Stimulated activated CD4-positive, alpha-beta T cell treated with anti-CD3 and anti-CD28 coated beads, Interleukin-4, amount 100 ng/mL, for 48 hours (primary cell): ENCODE measurements around the gene TMBIM1.
"Not testable (repeated sequence)": the region's sequence is repeated elsewhere in the genome, so short reads cannot be mapped to it uniquely, and the experiment has no call there.

Experiments used
- DNase-seq, 2 donors: peaks; one replicate each; pipeline ENCODE4 v3.0.0-alpha.2; 2020; ENCODE audit warnings: low read depth in 2 of 2

Gene TMBIM1

DNA sequence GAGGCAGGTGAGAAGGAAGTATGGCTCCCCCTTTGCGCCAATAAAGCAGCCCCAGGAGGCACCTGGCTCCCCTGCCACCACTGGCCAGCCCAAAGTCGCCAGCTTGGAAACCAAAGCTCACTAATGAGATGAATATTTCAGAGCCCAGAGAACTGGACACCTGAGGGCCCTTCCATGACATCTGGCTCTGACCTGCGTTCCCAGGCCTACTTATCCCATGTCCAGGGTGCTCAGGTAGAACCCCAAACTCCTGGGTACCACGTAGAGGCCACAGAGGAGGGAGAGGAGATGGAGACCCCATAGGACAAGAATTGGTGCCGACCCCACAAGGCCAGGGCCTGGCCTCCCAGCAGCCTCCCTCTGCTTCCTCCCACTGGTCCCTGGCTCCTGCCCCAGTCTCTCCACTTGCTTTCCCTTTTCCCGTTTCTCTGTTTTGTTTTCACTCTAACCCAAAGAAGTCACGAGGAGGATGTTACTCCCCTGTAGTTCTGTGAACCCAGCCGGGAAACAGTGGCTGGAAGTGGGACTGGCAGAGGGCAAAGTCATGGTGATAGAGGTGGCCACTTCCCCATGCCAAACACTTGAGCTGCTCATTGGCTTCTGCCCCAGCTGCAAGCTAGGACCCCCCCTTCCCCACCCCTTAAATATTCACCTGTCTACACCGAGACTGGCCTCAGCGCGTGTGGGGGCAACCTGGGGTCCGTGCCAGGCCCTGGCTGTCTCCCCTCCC is 820 bp downstream of the TMBIM1 start:
- DNase-seq: no peak

DNA sequence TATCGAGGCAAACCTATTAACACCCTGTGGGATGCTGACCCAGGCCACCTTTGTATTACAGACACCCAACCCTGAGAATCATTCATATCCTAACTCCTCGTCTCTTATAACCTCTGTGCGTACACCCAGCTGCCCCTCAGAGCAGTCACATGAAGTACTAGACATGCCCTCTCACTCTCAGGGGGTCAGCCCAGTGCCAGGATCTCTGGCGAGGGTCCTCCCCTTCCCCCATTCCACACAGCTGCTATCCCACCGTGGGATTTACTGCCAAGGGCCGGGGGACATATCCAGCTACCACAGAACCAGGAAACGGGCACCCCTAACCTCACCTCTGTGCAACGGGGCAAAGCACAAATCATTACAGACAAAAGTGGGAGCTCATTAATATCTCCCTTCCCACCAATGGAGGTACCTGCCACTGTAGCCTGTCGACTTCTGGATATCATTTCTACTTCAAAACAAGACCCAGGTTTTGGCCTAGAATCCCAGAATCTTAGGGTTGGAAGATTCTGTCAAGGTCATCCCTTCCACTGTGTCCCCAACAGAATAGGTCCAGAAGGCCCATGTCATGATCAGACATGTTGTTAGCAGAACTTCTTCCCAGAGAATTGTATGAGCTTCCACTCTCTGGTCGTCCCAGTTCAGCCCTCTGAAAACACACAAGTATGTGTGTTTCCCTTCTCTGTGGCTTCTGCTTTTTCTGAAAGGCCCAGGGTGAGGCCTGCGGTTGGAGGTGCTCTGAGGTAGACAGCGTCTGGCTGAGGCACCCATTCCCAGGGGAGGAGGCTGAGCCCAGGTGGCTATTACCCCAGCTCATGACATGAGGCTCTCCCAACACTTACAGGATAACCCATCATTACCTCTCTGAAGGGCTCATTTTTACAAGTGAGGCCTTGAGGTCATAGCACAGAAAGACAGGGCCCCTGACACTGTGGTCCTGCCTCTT is 1.7 kb downstream of the TMBIM1 start:
- DNase-seq: peak in 1 of 2 donors; percentile 27

DNA sequence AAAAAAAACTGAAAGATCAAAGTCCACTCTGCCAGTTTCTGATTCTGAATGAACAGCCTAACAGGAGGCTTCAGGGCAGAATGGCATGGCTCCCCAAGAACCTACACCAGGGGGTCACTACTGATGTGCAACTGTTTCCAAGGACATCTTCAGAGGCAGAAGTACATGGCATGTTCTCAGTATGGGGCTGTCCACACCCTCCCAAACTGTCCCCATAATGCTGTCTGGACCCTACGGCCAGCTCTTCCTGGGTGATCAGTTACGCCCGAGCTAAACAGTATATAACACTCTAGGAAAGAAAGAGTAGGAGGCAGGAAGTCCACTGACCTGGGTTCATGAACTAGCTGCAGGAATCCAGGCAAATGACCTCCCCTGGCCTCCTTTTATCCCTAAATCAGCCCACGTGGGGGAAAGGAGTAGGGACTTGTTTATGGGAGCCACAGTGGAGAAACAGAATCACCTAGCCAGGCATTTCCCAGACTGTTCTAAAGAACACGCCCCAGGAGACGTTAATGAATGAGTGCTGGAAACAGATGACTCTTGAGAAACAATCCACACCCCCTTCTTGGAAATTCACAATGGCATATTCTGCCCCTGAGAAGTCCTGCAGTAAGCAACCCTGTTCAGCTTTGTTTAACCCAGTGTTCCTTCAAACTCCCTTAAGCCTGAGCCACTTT is 2.5 kb downstream of the TMBIM1 start:
- DNase-seq: no peak

DNA sequence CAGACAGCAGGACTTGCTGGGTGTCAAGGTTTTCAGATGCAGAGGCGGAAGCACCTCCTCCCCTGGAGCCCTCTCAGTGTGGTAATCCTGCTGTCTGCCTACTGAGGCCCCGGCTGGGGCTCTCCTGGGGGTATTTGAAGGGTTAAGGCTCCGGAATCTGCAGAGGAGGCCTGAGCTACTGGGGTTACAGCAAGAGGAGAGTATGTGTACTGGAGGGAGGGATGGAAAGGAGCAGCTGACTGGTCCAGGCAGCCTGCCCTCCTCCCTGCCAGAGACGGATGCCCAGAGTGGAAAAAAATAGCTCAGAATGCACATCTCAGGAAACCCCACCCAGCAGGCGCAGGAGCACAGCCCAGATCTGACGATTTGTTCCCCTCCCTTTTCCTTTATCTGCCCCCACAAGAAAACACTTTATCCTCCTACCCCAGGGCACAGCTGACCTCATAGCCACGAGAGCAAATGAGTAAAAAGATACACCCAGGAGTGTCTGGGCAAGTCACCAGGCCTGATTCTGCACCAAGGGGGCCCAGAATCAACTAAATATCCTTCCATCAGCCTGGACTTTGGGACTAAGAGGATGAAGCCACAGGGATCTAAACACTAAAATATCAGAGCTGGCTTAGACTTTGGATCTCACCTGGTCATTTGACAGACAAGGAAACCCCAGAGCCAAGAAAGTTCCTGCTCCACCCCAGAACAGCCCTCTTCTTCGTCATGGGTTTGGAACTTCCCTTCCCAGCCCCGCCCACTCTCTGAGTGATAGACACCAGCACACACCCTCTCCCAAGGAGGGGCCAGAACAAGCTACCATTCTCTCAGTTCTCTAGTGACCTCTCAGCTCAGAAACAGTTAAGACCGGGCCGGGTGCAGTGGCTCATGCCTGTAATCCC is 5.5 kb downstream of the TMBIM1 start:
- DNase-seq: peak; percentile 64 to 74

DNA sequence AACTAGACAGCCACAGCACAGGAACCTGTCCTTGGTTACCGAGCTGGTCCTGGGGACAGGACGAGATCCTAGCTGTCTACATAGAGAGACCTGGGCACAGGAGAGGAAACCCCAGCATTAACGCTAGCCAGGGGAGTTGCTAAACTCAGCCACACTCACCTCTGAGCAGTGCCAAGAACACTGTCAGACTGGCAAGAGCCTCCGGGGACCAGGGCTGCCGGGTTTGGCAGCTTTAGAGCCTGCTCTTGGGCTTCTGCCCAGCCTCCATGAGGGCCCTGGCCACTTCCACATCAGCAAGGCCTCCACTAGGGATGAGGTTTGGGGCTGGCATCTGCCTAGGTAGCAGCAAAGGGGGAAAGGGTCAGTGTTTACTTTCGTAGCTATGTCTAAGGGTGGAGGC is 6.7 kb downstream of the TMBIM1 start:
- no peak for DNase-seq

DNA sequence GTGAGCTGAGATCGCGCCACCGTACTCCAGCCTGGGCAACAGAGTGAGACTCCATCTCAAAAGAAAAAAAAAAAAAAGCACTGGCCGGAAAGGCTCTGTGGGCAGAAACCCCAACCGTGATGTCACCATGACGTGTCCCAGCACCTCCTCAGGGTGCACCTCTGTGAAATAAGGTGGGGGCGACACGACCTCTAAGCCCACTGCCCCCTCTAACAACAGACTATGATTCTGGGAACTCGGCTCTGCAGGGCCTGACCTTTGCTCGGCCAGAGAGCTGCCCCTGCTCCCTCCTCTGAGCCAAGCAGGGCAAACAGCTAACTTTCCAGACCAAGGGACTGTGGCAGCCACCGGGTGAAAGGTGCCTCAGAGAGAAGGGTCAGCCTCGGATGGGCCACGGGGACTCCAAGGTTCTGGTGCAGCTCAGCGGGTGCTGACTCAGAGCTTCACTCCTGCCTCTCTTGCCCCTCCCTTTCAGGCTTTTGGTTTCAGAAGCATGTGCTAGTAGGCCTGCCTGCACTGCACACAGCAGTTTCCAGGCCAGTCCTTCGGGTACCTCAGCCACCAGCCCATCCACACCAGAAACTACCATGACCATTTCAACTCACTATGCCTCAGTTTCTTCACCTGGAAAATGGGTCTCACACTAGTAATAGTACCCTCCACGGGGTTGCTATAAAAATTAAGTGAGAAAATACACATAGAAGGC is 8.0 kb downstream of the TMBIM1 start:
- DNase-seq: peak in 1 of 2 donors; percentile 58

DNA sequence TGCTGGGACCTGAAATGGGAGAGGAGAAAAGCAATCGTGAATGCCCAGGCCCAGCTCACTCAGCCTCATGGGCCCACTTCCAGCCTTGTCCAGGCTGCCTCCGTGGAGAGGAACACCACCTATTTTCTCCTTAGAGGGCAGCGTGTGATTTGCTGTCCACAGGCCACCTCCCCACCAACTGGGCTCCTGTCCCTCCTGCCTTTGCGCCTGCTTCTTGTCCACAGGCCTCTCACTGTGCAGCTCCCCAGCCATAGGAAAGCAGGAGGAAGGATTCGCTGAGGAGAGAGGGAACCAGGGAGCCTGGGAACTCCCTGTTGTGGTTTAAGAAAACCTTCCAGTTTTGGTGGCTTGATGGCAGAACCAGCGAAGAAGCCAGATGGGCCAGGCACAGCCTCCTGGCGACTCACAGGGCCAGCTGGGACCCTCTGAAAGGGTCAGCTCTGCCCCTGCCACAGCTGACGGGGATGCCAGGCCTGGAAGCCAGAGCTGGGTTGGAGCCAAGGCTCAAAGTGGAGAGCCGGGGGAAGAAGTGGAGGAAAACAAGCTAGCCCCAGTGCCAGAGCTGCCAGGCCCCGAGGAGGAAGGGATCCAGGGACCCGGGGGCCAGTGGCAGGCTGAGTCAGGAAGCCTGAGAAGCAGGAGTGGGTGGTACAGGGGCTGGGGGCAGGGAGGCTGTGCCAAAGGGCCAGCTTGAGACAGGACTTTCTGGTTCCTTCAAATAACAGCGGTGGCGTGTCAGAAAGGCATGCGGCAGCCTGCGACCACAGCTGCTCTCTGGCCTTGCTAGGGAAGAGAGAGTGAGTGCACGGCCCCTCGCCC is 9.9 kb downstream of the TMBIM1 start:
- no peak for DNase-seq

DNA sequence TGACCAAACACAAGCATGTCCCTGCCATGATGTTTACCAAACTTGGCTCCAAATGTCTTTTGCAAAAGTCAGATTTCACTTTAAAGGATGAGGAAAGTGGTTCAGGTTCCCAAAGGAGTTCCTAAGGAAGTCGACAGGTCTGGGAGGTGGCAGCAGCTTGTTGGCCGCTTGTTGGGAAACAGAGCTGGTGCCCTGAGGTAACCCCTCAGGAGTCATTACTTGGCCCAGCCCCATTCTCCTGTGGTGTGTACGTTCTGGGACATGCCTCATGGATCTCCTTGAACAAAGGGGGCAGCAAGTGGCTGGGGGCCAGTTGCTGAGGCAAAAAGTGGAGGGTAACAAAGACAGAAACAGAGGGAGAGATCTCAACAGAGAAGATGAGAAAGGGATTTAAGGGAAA is 10.9 kb downstream of the TMBIM1 start:
- DNase-seq: no peak

DNA sequence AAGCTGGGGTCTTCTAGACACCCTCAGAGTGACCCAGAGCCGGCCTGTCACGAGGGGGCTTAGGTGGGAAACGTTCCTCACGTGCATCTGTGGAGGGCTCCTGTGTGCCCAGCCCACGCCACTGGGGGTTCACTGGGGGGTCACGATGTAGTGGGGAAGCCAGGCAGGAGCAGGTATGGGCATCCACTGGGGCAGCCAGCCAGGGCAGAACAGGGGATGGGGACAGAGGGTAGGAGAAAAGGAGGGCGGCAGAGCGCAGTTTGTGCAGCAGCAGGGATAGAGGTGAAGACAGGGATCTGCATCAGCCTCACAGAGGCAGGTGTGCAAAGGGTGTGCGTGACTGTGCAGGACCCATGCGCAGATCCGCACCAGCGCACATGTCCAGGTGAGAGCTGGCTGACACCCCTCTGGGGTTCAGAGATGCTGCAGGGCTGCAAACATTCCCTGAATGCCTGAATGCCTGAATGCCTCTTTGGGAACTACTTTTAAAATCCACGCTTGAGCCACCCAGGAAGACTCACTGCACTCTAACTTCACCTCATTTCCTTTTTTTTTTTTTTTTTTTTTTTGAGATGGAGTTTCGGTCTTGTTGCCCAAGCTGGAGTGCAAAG is 11.9 kb downstream of the TMBIM1 start:
- no peak for DNase-seq

DNA sequence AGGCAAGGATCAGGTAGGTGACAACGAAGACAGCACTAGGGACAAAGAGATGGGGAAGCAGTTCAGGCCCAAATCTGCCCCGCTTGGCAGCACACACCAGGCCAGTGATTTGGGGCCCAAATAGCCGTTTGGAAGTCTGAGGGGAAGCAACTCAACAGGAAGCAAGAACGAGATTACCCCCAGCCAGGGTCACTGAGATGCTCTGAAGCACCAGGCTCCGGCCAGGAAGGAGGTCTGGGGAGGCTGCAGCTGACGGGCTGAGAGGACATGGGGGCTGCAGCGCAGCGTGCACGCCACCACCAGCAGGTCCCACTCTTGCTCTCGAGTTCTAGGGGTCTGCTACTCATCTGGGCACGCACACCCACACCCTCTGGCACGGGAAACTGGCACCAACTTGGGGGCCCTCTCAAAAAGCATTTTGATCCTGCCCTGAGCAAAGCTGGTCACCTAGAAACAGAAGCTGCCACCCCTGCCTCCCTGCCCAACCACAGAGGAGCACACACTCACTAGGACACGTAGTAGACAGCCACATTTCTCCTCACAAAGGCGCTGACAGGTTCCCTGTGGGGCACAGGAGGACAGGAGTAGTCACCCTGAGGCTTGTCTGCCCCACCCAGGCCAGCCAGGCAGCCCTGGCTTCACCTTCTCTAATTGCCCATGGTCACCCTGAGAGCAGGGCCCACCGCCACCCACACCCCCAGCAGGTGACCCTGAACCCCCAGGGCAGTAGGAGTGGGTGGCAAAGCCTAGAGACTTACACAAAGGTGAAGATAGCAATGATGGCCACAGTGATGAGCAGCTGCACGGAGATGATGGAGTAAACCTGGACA is 13.6 kb downstream of the TMBIM1 start:
- DNase-seq: no peak

DNA sequence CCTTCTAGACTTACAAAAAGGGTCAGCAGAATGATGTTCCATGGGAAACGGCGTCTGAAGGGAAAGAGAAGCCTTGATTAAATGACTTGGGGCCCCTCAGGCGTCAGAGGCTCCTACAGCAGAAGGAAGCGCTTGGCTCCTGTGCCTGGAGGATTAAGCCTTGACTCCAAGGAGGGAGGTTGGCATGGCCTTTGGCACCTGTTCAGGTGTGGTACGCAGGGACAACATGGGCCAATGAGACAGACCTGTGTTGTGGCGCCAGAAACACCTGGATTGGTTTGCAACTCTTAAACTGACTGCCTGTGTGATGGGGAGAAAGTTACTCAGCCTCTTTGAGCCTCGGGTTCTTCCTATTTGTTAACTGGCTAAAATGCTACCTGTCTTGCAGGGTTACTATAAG is 14.4 kb downstream of the TMBIM1 start:
- no peak for DNase-seq

DNA sequence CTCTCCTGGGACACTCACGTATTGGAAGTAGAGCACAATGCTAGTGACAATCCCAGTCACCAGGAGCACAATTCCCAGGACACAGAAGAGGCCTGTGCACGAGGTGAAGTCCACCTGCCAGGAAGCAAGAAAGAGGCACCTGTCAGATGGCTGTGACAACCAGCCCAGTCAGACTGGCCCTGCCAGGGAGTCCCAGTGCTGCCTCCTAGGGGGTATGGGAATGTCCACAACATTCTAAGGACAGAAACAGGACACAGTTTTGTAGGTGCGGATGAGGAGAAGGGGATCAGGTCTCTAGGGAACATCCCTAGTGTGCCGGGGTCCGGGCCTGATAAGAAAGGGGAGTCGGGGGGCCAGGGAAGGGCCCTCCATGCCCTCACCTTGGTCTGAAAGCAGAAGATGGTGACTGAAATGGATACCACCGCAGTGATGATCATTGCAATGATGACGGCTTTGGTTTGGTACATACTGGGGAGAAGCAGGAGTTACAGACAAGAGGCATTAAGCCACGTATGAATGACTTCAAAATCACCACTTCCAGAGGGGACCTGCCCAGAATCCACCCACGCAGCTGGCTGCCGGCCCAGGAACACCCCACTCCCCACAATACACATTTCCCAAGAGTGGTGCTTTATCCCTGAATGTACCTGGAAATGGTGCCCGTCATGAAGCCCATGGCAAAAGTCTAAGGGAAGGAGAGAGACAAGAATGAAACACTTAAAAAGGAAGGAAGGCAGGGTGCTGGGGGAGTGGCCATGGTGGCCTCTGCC is 15.1 kb downstream of the TMBIM1 start:
- no peak for DNase-seq

DNA sequence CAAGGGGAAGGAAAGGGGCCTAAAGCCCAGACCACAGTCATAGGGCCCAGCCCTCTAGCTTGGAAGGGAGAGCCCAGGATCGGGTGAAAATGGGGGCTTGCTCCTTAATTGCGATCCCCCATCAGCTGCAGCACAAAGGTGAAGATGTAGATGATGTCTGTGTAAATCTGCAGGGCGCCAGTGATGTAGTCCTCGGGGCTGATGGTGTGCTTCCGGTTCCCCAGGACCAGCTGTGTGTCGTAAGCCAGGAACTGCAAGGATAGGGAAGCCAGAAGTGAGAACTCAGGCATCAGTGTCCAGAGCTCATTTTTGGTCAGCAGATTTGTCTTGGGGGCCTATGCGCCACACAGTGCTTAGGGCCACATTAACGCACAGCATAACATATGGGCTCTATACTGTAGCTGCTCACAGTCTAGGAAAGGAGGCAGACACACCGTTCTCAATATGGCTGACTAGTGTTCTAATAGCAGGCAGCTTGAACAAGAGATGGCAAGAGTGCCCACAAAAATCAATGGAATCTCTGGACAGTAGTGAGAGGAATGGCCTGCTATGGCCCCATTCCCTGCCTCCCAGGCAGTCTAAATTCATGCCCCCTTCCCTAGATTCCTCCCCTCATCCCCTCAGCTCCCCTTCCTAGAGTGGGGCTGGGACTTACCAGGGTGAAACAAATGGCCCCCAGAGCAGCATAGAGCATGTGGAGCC is 16.8 kb downstream of the TMBIM1 start:
- no peak for DNase-seq

DNA sequence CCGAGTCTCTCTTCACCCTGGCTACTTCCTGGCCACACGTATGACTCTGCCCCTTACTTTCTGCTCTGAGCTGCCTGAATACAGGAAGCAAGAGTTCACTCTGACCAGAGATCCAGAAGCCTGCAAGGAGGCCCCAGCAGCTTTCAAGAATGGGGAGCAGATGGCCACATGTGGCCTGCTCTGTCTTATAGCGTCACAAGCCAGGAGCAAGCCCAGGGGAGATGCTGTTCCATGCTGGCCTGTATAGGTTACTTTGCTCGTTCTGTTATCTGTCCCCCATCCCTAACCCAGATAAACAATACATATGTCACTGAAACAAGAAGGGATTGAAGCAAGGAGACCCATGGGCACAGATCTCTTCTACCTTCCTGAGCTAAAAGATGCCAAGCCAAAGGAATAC is 17.7 kb downstream of the TMBIM1 start:
- DNase-seq: no peak

DNA sequence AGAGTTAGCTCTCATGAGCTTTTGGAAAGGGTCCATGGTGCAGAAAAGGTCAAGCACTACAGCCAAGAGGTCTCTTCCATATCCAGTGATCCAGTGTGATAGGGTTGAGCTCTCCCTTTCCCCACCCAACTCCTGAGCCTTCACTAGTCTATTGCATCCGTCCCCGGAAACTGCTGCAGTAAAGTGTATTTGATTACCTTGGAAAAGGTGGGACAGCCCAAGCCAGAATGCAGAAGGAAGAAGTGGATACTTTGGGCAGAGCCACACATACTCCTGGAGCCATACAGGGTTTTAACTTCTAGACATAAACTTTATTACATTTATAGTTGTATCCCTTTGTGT is 18.4 kb downstream of the TMBIM1 start:
- no peak for DNase-seq

DNA sequence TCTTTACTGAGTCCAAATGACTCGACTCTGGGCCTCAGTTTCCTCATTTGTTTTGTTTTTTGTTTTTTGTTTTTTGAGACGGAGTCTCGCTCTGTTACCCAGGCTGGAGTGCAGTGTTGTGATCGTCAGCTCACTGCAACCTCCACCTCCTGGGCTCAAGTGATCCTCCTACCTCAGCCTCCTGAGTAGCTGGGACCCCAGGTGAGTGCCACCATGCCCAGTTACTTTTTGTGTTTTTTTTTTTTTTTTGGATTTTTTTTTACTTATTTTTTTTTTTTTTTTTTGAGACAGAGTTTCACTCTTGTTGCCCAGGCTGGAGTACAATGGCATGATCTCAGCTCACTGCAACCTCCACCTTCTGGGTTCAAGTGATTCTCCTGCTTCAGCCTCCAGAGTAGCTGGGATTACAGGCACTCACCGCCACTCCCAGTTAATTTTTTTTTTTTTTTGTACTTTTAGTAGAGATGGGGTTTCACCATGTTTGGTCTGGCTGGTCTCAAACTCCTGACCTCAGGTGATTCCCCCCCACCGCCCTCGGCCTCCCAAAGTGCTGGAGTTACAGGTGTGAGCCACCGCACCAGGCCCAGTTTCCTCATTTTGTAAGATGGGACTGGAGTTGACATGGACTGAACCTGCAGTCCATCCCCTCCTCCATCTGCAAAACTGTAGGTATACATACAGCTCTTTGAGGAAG is 18.9 kb downstream of the TMBIM1 start:
- DNase-seq: not testable (repeated sequence)
